Measurements from ENCODE around the gene VPS13D.

DNA sequence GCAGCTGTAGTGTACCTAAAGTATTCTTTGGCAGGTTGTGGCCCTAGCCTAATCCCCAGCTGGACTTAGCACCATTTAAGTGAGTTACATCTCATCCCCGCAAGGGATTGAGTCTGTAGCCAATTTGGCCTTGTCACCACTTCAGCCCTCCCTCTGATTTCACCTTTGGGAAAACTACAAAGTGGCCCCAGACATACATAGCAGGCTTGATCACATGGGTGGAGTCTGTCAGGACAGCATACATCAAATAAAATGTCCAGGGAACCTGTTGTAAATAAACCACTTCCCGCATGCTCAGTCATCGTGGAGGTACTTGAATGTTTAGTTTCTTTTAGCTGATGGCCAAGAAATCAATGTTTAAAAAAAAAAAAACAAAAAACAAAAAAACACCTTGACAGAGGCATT, 245.7 kb downstream of the VPS13D start:
- no peak for TF ChIP-seq POLR2AphosphoS5 (IDR thresholded peaks at IDR 0.05; ENCODE audit: insufficient read depth, low read depth, low read length)
- TF ChIP-seq, protein P1, sequence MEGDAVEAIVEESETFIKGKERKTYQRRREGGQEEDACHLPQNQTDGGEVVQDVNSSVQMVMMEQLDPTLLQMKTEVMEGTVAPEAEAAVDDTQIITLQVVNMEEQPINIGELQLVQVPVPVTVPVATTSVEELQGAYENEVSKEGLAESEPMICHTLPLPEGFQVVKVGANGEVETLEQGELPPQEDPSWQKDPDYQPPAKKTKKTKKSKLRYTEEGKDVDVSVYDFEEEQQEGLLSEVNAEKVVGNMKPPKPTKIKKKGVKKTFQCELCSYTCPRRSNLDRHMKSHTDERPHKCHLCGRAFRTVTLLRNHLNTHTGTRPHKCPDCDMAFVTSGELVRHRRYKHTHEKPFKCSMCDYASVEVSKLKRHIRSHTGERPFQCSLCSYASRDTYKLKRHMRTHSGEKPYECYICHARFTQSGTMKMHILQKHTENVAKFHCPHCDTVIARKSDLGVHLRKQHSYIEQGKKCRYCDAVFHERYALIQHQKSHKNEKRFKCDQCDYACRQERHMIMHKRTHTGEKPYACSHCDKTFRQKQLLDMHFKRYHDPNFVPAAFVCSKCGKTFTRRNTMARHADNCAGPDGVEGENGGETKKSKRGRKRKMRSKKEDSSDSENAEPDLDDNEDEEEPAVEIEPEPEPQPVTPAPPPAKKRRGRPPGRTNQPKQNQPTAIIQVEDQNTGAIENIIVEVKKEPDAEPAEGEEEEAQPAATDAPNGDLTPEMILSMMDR (IDR thresholded peaks at IDR 0.05; ENCODE audit: extremely low read depth in 1 of 2, insufficient read depth in 1 of 2, low read depth in 1 of 2, low read length in 2 of 2): no peak
- TF ChIP-seq POLR2A (IDR thresholded peaks at IDR 0.05; ENCODE audit: low read depth, low read length): no peak
- TF ChIP-seq EZH2 (IDR thresholded peaks at IDR 0.05; ENCODE audit: borderline replicate concordance, low read depth, low read length, severe bottlenecking): no peak
- TF ChIP-seq MYC (IDR thresholded peaks at IDR 0.05; ENCODE audit: low read depth, low read length): no peak
- TF ChIP-seq FOS (IDR thresholded peaks at IDR 0.05; ENCODE audit: borderline replicate concordance, insufficient read depth, low read length): no peak

Data from endothelial cell of umbilical vein (primary cell).